ENCODE results near the gene TSPEAR. TPM values are rescaled to one million over a fixed set of nuclear protein-coding genes. Genes with fewer than 3 reads are reported as not detected.
"Not testable (repeated sequence)": the region's sequence is repeated elsewhere in the genome, so short reads cannot be mapped to it uniquely, and the experiment has no call there.

The TSPEAR gene
- total and polyA plus RNA-seq, 8 donors = 0.05 to 0.29 (median 0.12) TPM; not detected in 4

- no peak for DNase-seq
- no peak overlapping the region for H3K4me3 ChIP-seq
- H3K36me3 ChIP-seq = no peaks in the 10 kb centered on the region
- no peak overlapping the region for H3K27ac ChIP-seq
- H3K4me1 ChIP-seq = no peaks in the 10 kb centered on the region
- TF ChIP-seq CTCF (IDR thresholded peaks at IDR 0.05) = no peak
- no peak for TF ChIP-seq POLR2A (IDR thresholded peaks at IDR 0.05)
- TF ChIP-seq POLR2AphosphoS5 (IDR thresholded peaks at IDR 0.05) = no peak
- no peak for TF ChIP-seq EP300 (IDR thresholded peaks at IDR 0.05)
- WGBS, 5 donors = 75 to 86% (median 78%) methylated on average over 8 of the region's 8 CpGs
- intact Hi-C loops (cut with DNase I; ENCODE audit: low total_unique reads) = no loop called here
- peaks cover 3 to 24% (median 20%) of the 10 kb centered on the region in 4 donors for H3K9me3 ChIP-seq
- H3K27me3 ChIP-seq = peaks cover 9 to 55% (median 36%) of the 10 kb centered on the region in 3 donors
Measured at GRCh38 chr21:44695641-44696040, 15.7 kb downstream of the TSPEAR start.

- Histone ChIP-seq H3K4me1 (no peaks in the 10 kb centered on the region), H3K4me3 (no peak overlapping the region), H3K36me3 (no peaks in the 10 kb centered on the region), H3K27me3 (peaks cover 9 to 51% (median 33%) of the 10 kb centered on the region in 3 donors), H3K9me3 (peaks cover 3 to 24% (median 20%) of the 10 kb centered on the region in 4 donors), H3K27ac (no peak overlapping the region)
- intact Hi-C loops (cut with DNase I; ENCODE audit: low total_unique reads) = no loop called here
- DNase-seq = no peak
- TF ChIP-seq POLR2A (IDR thresholded peaks at IDR 0.05) (no peak), EP300 (IDR thresholded peaks at IDR 0.05) (no peak), POLR2AphosphoS5 (IDR thresholded peaks at IDR 0.05) (no peak)
- 59 to 68% (median 63%) methylated on average over 8 of the region's 8 CpGs for WGBS, 5 donors
Measured at GRCh38 chr21:44695184-44695583, 16.2 kb downstream of the TSPEAR start.

DNA sequence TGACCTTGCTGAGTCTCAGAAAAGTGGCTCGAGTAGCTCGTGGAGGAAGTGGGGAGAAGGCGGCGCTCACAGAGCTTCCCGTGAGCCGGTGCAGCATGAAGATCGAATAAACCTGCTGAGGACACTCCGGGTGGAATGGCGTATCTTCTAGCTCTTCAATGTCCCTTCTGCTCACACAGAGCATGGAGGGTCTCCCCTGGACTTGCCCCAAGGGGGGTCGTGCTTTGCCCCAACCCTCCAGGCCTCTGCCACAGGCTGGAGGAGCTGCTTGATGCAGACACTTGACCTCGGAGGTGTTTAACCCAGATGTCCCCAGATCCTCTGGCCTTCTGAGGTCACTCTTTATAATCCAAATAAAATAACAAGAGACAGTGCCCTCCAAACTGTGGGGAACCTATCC is 16.6 kb downstream of the TSPEAR start:
- intact Hi-C loops (cut with DNase I; ENCODE audit: low total_unique reads) = no loop called here
- no peak overlapping the region for H3K4me3 ChIP-seq
- 57 to 69% (median 64%) methylated on average over 11 of the region's 11 CpGs for WGBS, 5 donors
- H3K4me1 ChIP-seq = no peaks in the 10 kb centered on the region
- TF ChIP-seq EP300 (IDR thresholded peaks at IDR 0.05) = no peak
- no peak for TF ChIP-seq POLR2A (IDR thresholded peaks at IDR 0.05)
- TF ChIP-seq CTCF (IDR thresholded peaks at IDR 0.05) = no peak
- no peak for TF ChIP-seq POLR2AphosphoS5 (IDR thresholded peaks at IDR 0.05)
- H3K9me3 ChIP-seq = peaks cover 3 to 24% (median 20%) of the 10 kb centered on the region in 4 donors
- peaks cover 9 to 47% (median 28%) of the 10 kb centered on the region in 3 donors for H3K27me3 ChIP-seq
- no peak overlapping the region for H3K27ac ChIP-seq
- no peaks in the 10 kb centered on the region for H3K36me3 ChIP-seq
- no peak for DNase-seq

DNA sequence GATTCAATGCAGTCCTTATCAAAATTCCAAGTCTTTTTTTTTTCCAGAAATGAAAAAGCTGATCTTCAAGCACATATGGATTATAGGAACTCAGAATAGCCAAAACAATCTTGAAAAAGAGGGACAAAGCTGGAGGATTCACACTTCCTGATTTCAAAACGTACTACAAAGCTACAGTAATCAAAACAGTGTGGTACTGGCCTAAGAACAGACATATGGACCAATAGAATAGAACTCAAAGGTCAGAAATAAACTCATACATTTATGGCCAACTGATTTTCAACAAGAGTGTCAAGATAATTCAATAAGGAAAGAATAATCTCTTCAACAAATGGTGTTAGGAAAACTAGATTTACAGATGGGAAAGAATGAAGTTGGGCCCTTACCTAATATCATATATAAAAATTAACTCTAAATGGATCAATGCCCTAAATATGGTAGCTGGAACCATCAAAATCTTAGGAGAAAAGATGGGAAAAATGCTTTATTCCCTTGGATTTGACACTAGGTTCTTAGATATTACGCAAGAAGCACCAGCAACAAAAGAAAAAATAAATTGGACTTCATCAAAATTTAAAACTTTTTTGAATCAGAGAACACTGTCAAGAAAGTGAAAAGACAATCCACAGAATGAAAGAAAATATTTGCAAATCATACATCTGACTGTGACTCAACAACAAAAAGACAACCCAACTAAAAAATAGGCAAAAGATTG is 18.4 kb downstream of the TSPEAR start:
- Histone ChIP-seq H3K4me3 (no peak overlapping the region), H3K36me3 (no peaks in the 10 kb centered on the region), H3K9me3 (peaks cover 3 to 24% (median 20%) of the 10 kb centered on the region in 4 donors), H3K27me3 (peaks cover 6 to 40% (median 21%) of the 10 kb centered on the region in 3 donors), H3K27ac (no peak overlapping the region), H3K4me1 (no peaks in the 10 kb centered on the region)
- intact Hi-C loops (cut with DNase I; ENCODE audit: low total_unique reads) = no loop called here
- WGBS, 5 donors = 49 to 58% (median 50%) methylated on average over 2 of the region's 2 CpGs
- no peak for TF ChIP-seq POLR2AphosphoS5 (IDR thresholded peaks at IDR 0.05)
- no peak for TF ChIP-seq EP300 (IDR thresholded peaks at IDR 0.05)
- TF ChIP-seq POLR2A (IDR thresholded peaks at IDR 0.05) = no peak
- TF ChIP-seq CTCF (IDR thresholded peaks at IDR 0.05) = no peak
- no peak for DNase-seq

- Histone ChIP-seq H3K9me3 (peaks cover 3 to 24% (median 20%) of the 10 kb centered on the region in 4 donors), H3K27me3 (peaks cover 0 to 40% (median 23%) of the 10 kb centered on the region in 3 donors), H3K4me1 (no peaks in the 10 kb centered on the region), H3K27ac (no peak overlapping the region), H3K36me3 (no peaks in the 10 kb centered on the region), H3K4me3 (no peak overlapping the region)
- intact Hi-C loops (cut with DNase I; ENCODE audit: low total_unique reads) = no loop called here
- TF ChIP-seq POLR2AphosphoS5 (IDR thresholded peaks at IDR 0.05) = no peak
- TF ChIP-seq CTCF (IDR thresholded peaks at IDR 0.05) = no peak
- no peak for TF ChIP-seq EP300 (IDR thresholded peaks at IDR 0.05)
- TF ChIP-seq POLR2A (IDR thresholded peaks at IDR 0.05) = no peak
- no peak for DNase-seq
- WGBS, 5 donors = 51 to 64% (median 54%) methylated on average over 2 of the region's 2 CpGs
Measured at GRCh38 chr21:44691686-44692085, 19.7 kb downstream of the TSPEAR start.

- DNase-seq; H3K4me1 ChIP-seq; intact Hi-C loops (cut with DNase I; ENCODE audit: low total_unique reads); H3K27ac ChIP-seq; H3K4me3 ChIP-seq; H3K36me3 ChIP-seq: not testable (repeated sequence)
- Histone ChIP-seq H3K9me3 (peaks cover 3 to 24% (median 20%) of the 10 kb centered on the region in 4 donors), H3K27me3 (peaks cover 0 to 38% (median 28%) of the 10 kb centered on the region in 3 donors)
- WGBS, 5 donors = 87 to 94% (median 89%) methylated on average over 3 of the region's 3 CpGs
Measured at GRCh38 chr21:44689740-44690139, 21.6 kb downstream of the TSPEAR start.
